ENCODE data around the gene EPN3. TPM values are rescaled to one million over a fixed set of nuclear protein-coding genes. Genes with fewer than 3 reads are reported as not detected.

EPN3 gene
- total RNA-seq, 1 donor from 2014 or later = 9.1 TPM

DNA sequence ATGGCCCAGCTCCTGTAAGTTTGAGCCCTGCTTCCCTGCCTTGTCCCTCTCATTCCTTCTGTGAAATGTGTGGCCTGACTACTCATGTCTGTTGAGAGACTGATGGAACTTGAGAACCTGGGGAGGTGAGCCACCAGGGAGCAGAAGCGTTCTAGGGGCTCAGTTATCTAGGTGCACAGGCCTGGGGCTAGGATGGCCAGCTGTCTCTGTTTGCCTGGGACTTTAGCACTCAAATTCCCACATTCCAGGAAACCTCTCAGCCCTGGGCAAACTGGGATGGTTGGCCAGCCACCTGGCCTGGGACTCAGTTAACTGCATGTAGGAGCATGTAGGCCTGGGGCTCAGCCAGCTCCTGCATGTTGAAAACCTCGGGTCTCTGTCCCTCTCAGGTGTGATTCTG, 9.3 kb upstream of the EPN3 start:
- Mint-ChIP-seq H3K27me3 (peaks cover 2% of the 10 kb centered on the region), H3K36me3 (ENCODE audit: insufficient read depth) (no peaks in the 10 kb centered on the region), H3K4me1 (ENCODE audit: low read depth) (peaks cover 5% of the 10 kb centered on the region), H3K9me3 (ENCODE audit: low read depth) (no peaks in the 10 kb centered on the region), H3K27ac (no peak overlapping the region), H3K4me3 (ENCODE audit: low read depth) (no peak overlapping the region)
- TF ChIP-seq, protein P1, sequence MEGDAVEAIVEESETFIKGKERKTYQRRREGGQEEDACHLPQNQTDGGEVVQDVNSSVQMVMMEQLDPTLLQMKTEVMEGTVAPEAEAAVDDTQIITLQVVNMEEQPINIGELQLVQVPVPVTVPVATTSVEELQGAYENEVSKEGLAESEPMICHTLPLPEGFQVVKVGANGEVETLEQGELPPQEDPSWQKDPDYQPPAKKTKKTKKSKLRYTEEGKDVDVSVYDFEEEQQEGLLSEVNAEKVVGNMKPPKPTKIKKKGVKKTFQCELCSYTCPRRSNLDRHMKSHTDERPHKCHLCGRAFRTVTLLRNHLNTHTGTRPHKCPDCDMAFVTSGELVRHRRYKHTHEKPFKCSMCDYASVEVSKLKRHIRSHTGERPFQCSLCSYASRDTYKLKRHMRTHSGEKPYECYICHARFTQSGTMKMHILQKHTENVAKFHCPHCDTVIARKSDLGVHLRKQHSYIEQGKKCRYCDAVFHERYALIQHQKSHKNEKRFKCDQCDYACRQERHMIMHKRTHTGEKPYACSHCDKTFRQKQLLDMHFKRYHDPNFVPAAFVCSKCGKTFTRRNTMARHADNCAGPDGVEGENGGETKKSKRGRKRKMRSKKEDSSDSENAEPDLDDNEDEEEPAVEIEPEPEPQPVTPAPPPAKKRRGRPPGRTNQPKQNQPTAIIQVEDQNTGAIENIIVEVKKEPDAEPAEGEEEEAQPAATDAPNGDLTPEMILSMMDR (IDR thresholded peaks at IDR 0.05; ENCODE audit: unreplicated experiment) = no peak
- no peak for DNase-seq (ENCODE audit: low spot score, unreplicated experiment)

GRCh38 chr17:50524838-50525237, 7.7 kb upstream of the EPN3 start:
- Mint-ChIP-seq H3K4me1 (ENCODE audit: low read depth) (peaks cover 3% of the 10 kb centered on the region), H3K27me3 (peaks cover 9% of the 10 kb centered on the region)

GRCh38 chr17:50527155-50527762, 5.3 kb upstream of the EPN3 start:
- no peak for DNase-seq (ENCODE audit: low spot score, unreplicated experiment)
- H3K9me3 Mint-ChIP-seq (ENCODE audit: low read depth) = no peaks in the 10 kb centered on the region
- no peak overlapping the region for H3K27ac Mint-ChIP-seq
- TF ChIP-seq, protein P1 (IDR thresholded peaks at IDR 0.05; ENCODE audit: unreplicated experiment) = no peak
- H3K4me1 Mint-ChIP-seq (ENCODE audit: low read depth) = peaks cover 15% of the 10 kb centered on the region
- no peaks in the 10 kb centered on the region for H3K36me3 Mint-ChIP-seq (ENCODE audit: insufficient read depth)
- H3K27me3 Mint-ChIP-seq = peaks cover 12% of the 10 kb centered on the region
- no peak overlapping the region for H3K4me3 Mint-ChIP-seq (ENCODE audit: low read depth)

More at GRCh38 chr17:50524838-50525237, 7.7 kb upstream of the EPN3 start:
- H3K27ac Mint-ChIP-seq = no peak overlapping the region
- TF ChIP-seq, protein P1 (IDR thresholded peaks at IDR 0.05; ENCODE audit: unreplicated experiment) = no peak
- DNase-seq (ENCODE audit: low spot score, unreplicated experiment) = no peak
- no peaks in the 10 kb centered on the region for H3K9me3 Mint-ChIP-seq (ENCODE audit: low read depth)
- no peaks in the 10 kb centered on the region for H3K36me3 Mint-ChIP-seq (ENCODE audit: insufficient read depth)
- H3K4me3 Mint-ChIP-seq (ENCODE audit: low read depth) = no peak overlapping the region

DNA sequence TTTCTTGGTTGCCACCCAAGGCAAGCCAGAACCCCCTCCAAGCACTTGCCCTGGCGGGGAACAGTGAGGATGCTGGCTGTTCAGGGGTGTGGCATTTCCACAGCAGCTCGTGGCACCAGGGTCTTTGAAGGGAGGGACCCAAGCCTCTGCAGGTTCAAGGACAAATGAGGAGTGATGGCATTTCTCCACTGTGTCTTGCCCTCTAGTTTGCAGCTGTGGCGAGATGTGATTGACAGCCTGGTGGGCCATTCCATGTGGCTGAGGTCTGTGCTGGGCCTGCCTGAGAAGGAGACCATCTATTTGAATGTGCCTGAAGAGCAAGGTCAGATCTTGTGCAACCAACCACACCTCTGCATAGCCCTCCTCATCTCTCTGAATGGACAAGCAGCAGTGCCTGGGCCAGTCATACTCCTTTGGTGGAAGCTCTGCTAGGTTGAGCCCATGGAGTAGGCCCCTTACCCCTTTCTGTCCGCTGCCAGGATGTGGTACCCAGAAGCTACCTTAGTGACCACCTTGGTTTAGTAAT, 4.5 kb upstream of the EPN3 start:
- Mint-ChIP-seq H3K4me3 (ENCODE audit: low read depth) (no peak overlapping the region), H3K27me3 (peaks cover 12% of the 10 kb centered on the region), H3K9me3 (ENCODE audit: low read depth) (no peaks in the 10 kb centered on the region), H3K4me1 (ENCODE audit: low read depth) (peaks cover 17% of the 10 kb centered on the region), H3K27ac (no peak overlapping the region), H3K36me3 (ENCODE audit: insufficient read depth) (no peaks in the 10 kb centered on the region)
- TF ChIP-seq, protein P1 (IDR thresholded peaks at IDR 0.05; ENCODE audit: unreplicated experiment) = no peak
- no peak for DNase-seq (ENCODE audit: low spot score, unreplicated experiment)

- H3K4me3 Mint-ChIP-seq (ENCODE audit: low read depth) = no peak overlapping the region
- H3K9me3 Mint-ChIP-seq (ENCODE audit: low read depth) = no peaks in the 10 kb centered on the region
- no peak for DNase-seq (ENCODE audit: low spot score, unreplicated experiment)
- no peak overlapping the region for H3K27ac Mint-ChIP-seq
- H3K36me3 Mint-ChIP-seq (ENCODE audit: insufficient read depth) = no peaks in the 10 kb centered on the region
- TF ChIP-seq, protein P1 (IDR thresholded peaks at IDR 0.05; ENCODE audit: unreplicated experiment) = no peak
- H3K27me3 Mint-ChIP-seq = peaks cover 20% of the 10 kb centered on the region
- peaks cover 33% of the 10 kb centered on the region for H3K4me1 Mint-ChIP-seq (ENCODE audit: low read depth)
Measured at GRCh38 chr17:50529849-50530248, 2.7 kb upstream of the EPN3 start.
